H9 (cell line): ENCODE measurements around the gene WARS2. TPM values are rescaled to one million over a fixed set of nuclear protein-coding genes. Genes with fewer than 3 reads are reported as not detected.

ENCODE experiments used
- DNase-seq: peaks from one replicate; pipeline ENCODE4 v3.0.0-alpha.2; 2017
- H2AFZ ChIP-seq: one replicate; pipeline ENCODE4 v1.6.1; 2013; ENCODE audit warnings: mild to moderate bottlenecking, low read length, control low read depth, moderate library complexity
- H2AK5ac ChIP-seq: 2 replicates; pipeline ENCODE4 v1.6.1; 2013; ENCODE audit warnings: low read length, control low read depth, mixed read lengths; ENCODE audit not compliant: insufficient read length
- H2BK120ac ChIP-seq: one replicate; pipeline ENCODE4 v1.6.1; 2013; ENCODE audit warnings: low read depth, mild to moderate bottlenecking, low read length, control low read depth, inconsistent platforms; ENCODE audit not compliant: poor library complexity, severe bottlenecking
- H2BK12ac ChIP-seq: 2 replicates; pipeline ENCODE4 v1.6.1; 2013; ENCODE audit warnings: low read length, control low read depth, mixed read lengths, low read depth; ENCODE audit not compliant: insufficient read length
- H2BK15ac ChIP-seq: 2 replicates; pipeline ENCODE4 v1.6.1; 2013; ENCODE audit warnings: low read depth, low read length, control low read depth
- H2BK20ac ChIP-seq: one replicate; pipeline ENCODE4 v1.6.1; 2013; ENCODE audit warnings: low read depth, mild to moderate bottlenecking, low read length, control low read depth, inconsistent platforms; ENCODE audit not compliant: poor library complexity, severe bottlenecking
- H2BK5ac ChIP-seq: 2 replicates; pipeline ENCODE4 v1.6.1; 2013; ENCODE audit warnings: low read length, control low read depth, mixed read lengths; ENCODE audit not compliant: insufficient read length
- H3K14ac ChIP-seq: 2 replicates; pipeline ENCODE4 v1.6.1; 2013; ENCODE audit warnings: low read length, control low read depth; ENCODE audit not compliant: insufficient read depth
- H3K18ac ChIP-seq: 2 replicates; pipeline ENCODE4 v1.6.1; 2013; ENCODE audit warnings: low read depth, mild to moderate bottlenecking, mixed read lengths, low read length, control low read depth; ENCODE audit not compliant: insufficient read length
- H3K23ac ChIP-seq: 2 replicates; pipeline ENCODE4 v1.6.1; 2013; ENCODE audit warnings: low read length, control low read depth, mixed read lengths, low read depth; ENCODE audit not compliant: insufficient read length
- H3K23me2 ChIP-seq: 2 replicates; pipeline ENCODE4 v1.6.1; 2013; ENCODE audit warnings: low read depth, mild to moderate bottlenecking, mixed read lengths, low read length, control low read depth; ENCODE audit not compliant: insufficient read length, poor library complexity, severe bottlenecking
- H3K27ac ChIP-seq: 2 replicates; pipeline ENCODE4 v1.5.1; 2013; ENCODE audit warnings: low read length, control low read depth, mixed read lengths, low read depth; ENCODE audit not compliant: insufficient read length
- H3K27me3 ChIP-seq: 2 replicates; pipeline ENCODE4 v1.6.1; 2013; ENCODE audit warnings: low read length, control low read depth, inconsistent platforms; ENCODE audit not compliant: insufficient read depth
- H3K4ac ChIP-seq: 2 replicates; pipeline ENCODE4 v1.6.1; 2013; ENCODE audit warnings: low read depth, mild to moderate bottlenecking, control low read depth, inconsistent platforms, low read length, moderate library complexity
- H3K4me1 ChIP-seq: 2 replicates; pipeline ENCODE4 v1.6.1; 2013; ENCODE audit warnings: low read length, control low read depth, inconsistent platforms; ENCODE audit not compliant: insufficient read depth
- H3K4me2 ChIP-seq: 2 replicates; pipeline ENCODE4 v1.6.1; 2013; ENCODE audit warnings: low read length, control low read depth, mixed read lengths; ENCODE audit not compliant: insufficient read length, insufficient read depth
- H3K56ac ChIP-seq: 2 replicates; pipeline ENCODE4 v1.6.1; 2013; ENCODE audit warnings: low read depth, mild to moderate bottlenecking, mixed read lengths, low read length, control low read depth; ENCODE audit not compliant: insufficient read length
- H3K79me1 ChIP-seq: 2 replicates; pipeline ENCODE4 v1.6.1; 2013; ENCODE audit warnings: low read depth, mild to moderate bottlenecking, moderate library complexity, low read length, control low read depth, inconsistent platforms; ENCODE audit not compliant: insufficient read depth, poor library complexity, severe bottlenecking
- H3K79me2 ChIP-seq: 2 replicates; pipeline ENCODE4 v1.6.1; 2013; ENCODE audit warnings: low read length, control low read depth, inconsistent platforms; ENCODE audit not compliant: insufficient read depth
- H3K9ac ChIP-seq: 2 replicates; pipeline ENCODE4 v1.6.1; 2013; ENCODE audit warnings: low read length, control low read depth, mixed read lengths; ENCODE audit not compliant: insufficient read length; ENCODE audit errors: extremely low read depth
- H3K9me3 ChIP-seq: one replicate; pipeline ENCODE4 v1.6.1; 2013; ENCODE audit warnings: low read depth, low read length, inconsistent platforms; ENCODE audit not compliant: control insufficient read depth
- H3T11ph ChIP-seq: one replicate; pipeline ENCODE4 v1.6.1; 2013; ENCODE audit warnings: mild to moderate bottlenecking, low read length, control low read depth, inconsistent platforms
- H4K20me1 ChIP-seq: one replicate; pipeline ENCODE4 v1.6.1; 2013; ENCODE audit not compliant: control insufficient read depth, insufficient read length, insufficient read depth
- H4K5ac ChIP-seq: 2 replicates; pipeline ENCODE4 v1.6.1; 2013; ENCODE audit warnings: low read depth, mild to moderate bottlenecking, mixed read lengths, low read length, control low read depth; ENCODE audit not compliant: insufficient read length
- H4K8ac ChIP-seq: replicated peaks from 2 replicates; pipeline ENCODE4 v1.6.1; 2013; ENCODE audit warnings: low read length, control low read depth, mixed read lengths, low read depth; ENCODE audit not compliant: insufficient read length
- H4K91ac ChIP-seq: 2 replicates; pipeline ENCODE4 v1.6.1; 2013; ENCODE audit warnings: low read depth, mild to moderate bottlenecking, moderate library complexity, mixed read lengths, low read length, control low read depth; ENCODE audit not compliant: insufficient read length
- H3K27ac Mint-ChIP-seq, 3 experiments: 2 replicates in 2 of 3; 3 replicates in 1 of 3; pipeline ENCODE4 v1.8.0; 2020 to 2021; ENCODE audit warnings: mixed read lengths in 3 of 3, mild to moderate bottlenecking in 1 of 3, moderate library complexity in 1 of 3
- H3K27me3 Mint-ChIP-seq: 2 replicates; pipeline ENCODE4 v1.8.0; 2021; ENCODE audit warnings: low read depth, mild to moderate bottlenecking, moderate library complexity, mixed read lengths
- H3K36me3 Mint-ChIP-seq, 3 experiments: 2 replicates in 2 of 3; 3 replicates in 1 of 3; pipeline ENCODE4 v1.8.0; 2020 to 2021; ENCODE audit warnings: low read depth in 3 of 3, mixed read lengths in 3 of 3; ENCODE audit not compliant: insufficient read depth in 1 of 3
- H3K4me1 Mint-ChIP-seq, 2 experiments: 2 replicates each; pipeline ENCODE4 v1.8.0; 2020; ENCODE audit warnings: mixed read lengths in 2 of 2
- H3K4me3 Mint-ChIP-seq, 2 experiments: 2 replicates in 1 of 2; 3 replicates in 1 of 2; pipeline ENCODE4 v1.8.0; 2020 to 2021; ENCODE audit warnings: mild to moderate bottlenecking in 2 of 2, mixed read lengths in 2 of 2, moderate library complexity in 1 of 2
- H3K9me3 Mint-ChIP-seq, 2 experiments: 2 replicates in 1 of 2; 3 replicates in 1 of 2; pipeline ENCODE4 v1.8.0; 2020; ENCODE audit warnings: mild to moderate bottlenecking in 2 of 2, mixed read lengths in 2 of 2, moderate library complexity in 1 of 2
- WGBS: extraction: QIAGEN DNeasy Blood & Tissue Kit; methylation state at CpG from one replicate; pipeline ENCODE4 v1.1.7; 2013; ENCODE audit warnings: missing lambda C conversion rate, low lambda C conversion rate, mixed read lengths; ENCODE audit not compliant: insufficient read length; ENCODE audit errors: extremely low coverage; 5-methylcytosine and 5-hydroxymethylcytosine counted together
- total RNA-seq: library from RNA; stranded (reverse); gene quantifications from 2 replicates; pipeline ENCODE4 v1.2.1, GENCODE V29; 2021
- TF ChIP-seq, protein P1 (sequence below): fragments of 200-600 bp; sonication (generic); conservative IDR thresholded peaks from 3 replicates; pipeline ENCODE4 v1.8.0; 2021; ENCODE audit warnings: antibody characterized with exemption, mild to moderate bottlenecking

The WARS2 gene
- total RNA-seq, 1 experiment from 2014 or later = 9.7 TPM

DNA sequence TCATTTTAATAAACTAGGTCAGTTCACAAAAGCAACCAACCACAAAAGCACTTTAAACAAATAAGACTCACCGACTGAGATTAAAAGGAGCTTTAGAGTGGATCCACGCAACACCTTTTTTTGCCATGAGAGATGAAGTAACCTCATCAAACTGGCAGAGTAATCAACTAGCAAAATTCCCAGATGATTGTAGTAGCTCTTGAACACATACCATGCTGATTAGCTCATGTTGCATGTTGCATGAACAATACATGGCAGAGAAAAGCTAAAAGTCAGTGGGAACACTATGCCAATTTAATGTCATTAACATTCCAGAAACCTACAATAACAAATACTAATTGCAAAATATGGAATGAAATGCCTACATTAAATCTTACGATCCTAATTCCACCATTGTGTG lies 4.1 kb downstream of the WARS2 start:
- no peaks in the 10 kb centered on the region for H3K79me2 ChIP-seq
- no peaks in the 10 kb centered on the region for H3K27me3 Mint-ChIP-seq
- H3K9ac ChIP-seq = no peak overlapping the region
- no peak overlapping the region for H4K5ac ChIP-seq
- H3K4ac ChIP-seq = no peak overlapping the region
- H3K4me3 Mint-ChIP-seq = no peak overlapping the region
- no peaks in the 10 kb centered on the region for H3K79me1 ChIP-seq
- H3K27ac Mint-ChIP-seq = no peak overlapping the region
- no peak overlapping the region for H2BK120ac ChIP-seq
- no peaks in the 10 kb centered on the region; a peak in 2 of 7 replicates for H3K36me3 Mint-ChIP-seq
- no peak overlapping the region for H3K4me2 ChIP-seq
- H4K8ac ChIP-seq = no peak overlapping the region
- H3K23ac ChIP-seq = no peak overlapping the region
- no peak overlapping the region for H2BK15ac ChIP-seq
- no peak overlapping the region for H2AK5ac ChIP-seq
- no peaks in the 10 kb centered on the region for H3K9me3 Mint-ChIP-seq
- TF ChIP-seq, protein P1, sequence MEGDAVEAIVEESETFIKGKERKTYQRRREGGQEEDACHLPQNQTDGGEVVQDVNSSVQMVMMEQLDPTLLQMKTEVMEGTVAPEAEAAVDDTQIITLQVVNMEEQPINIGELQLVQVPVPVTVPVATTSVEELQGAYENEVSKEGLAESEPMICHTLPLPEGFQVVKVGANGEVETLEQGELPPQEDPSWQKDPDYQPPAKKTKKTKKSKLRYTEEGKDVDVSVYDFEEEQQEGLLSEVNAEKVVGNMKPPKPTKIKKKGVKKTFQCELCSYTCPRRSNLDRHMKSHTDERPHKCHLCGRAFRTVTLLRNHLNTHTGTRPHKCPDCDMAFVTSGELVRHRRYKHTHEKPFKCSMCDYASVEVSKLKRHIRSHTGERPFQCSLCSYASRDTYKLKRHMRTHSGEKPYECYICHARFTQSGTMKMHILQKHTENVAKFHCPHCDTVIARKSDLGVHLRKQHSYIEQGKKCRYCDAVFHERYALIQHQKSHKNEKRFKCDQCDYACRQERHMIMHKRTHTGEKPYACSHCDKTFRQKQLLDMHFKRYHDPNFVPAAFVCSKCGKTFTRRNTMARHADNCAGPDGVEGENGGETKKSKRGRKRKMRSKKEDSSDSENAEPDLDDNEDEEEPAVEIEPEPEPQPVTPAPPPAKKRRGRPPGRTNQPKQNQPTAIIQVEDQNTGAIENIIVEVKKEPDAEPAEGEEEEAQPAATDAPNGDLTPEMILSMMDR = no peak
- no peaks in the 10 kb centered on the region for H4K20me1 ChIP-seq
- no peak overlapping the region for H3T11ph ChIP-seq
- no CpG with 5 or more reads among the region's 3 CpGs for WGBS
- no peak overlapping the region for H3K14ac ChIP-seq
- DNase-seq = no peak
- no peak overlapping the region for H3K27ac ChIP-seq
- H3K18ac ChIP-seq = no peak overlapping the region
- H3K4me1 Mint-ChIP-seq = peaks cover 4 to 6% of the 10 kb centered on the region in 2 experiments
- H3K4me1 ChIP-seq = peaks cover 3% of the 10 kb centered on the region; the same call in 1 of the 2 replicates
- no peaks in the 10 kb centered on the region for H3K27me3 ChIP-seq
- H3K23me2 ChIP-seq = peaks cover 4% of the 10 kb centered on the region
- no peak overlapping the region for H2BK12ac ChIP-seq
- H3K9me3 ChIP-seq = no peaks in the 10 kb centered on the region
- H2BK5ac ChIP-seq = no peak overlapping the region
- H2AFZ ChIP-seq = no peak overlapping the region
- H3K56ac ChIP-seq = no peak overlapping the region
- H2BK20ac ChIP-seq = no peak overlapping the region
- H4K91ac ChIP-seq = no peak overlapping the region
